ENCODE data around the gene NECAP2. TPM values are rescaled to one million over a fixed set of nuclear protein-coding genes. Genes with fewer than 3 reads are reported as not detected.
"Not testable (repeated sequence)": the region's sequence is repeated elsewhere in the genome, so short reads cannot be mapped to it uniquely, and the experiment has no call there.

NECAP2 gene
- total RNA-seq, 2 donors from 2014 or later: 58.8 to 69.5 TPM

GRCh38 chr1:16445052-16445451 is 4.5 kb downstream of the NECAP2 start:
- no peak for DNase-seq (ENCODE audit: low spot score in 2 of 2)
- Mint-ChIP-seq H3K36me3 (peaks cover 11 to 27% of the 10 kb centered on the region in 2 donors), H3K27ac (peak overlapping the region in 1 of 2 donors; percentile 40), H3K9me3 (no peaks in the 10 kb centered on the region)
- no peak for ATAC-seq

- Mint-ChIP-seq H3K9me3 (no peaks in the 10 kb centered on the region), H3K27ac (peak overlapping the region in 1 of 2 donors; percentile 40), H3K36me3 (peaks cover 5 to 27% of the 10 kb centered on the region in 2 donors)
- ATAC-seq (no peak), DNase-seq (ENCODE audit: low spot score in 2 of 2) (no peak)
Observed at GRCh38 chr1:16446116-16446515, 5.6 kb downstream of the NECAP2 start.

GRCh38 chr1:16447641-16448040 is 7.1 kb downstream of the NECAP2 start:
- Mint-ChIP-seq H3K9me3 (no peaks in the 10 kb centered on the region), H3K36me3 (peaks cover 4 to 33% of the 10 kb centered on the region in 2 donors), H3K27ac (peak overlapping the region; percentile 53 to 68)
- no peak for DNase-seq (ENCODE audit: low spot score in 2 of 2)
- no peak for ATAC-seq

- DNase-seq (ENCODE audit: low spot score in 2 of 2) (no peak), ATAC-seq (no peak)
- peak overlapping the region; percentile 68 to 93 for H3K27ac Mint-ChIP-seq
- H3K9me3 Mint-ChIP-seq: no peaks in the 10 kb centered on the region
- H3K36me3 Mint-ChIP-seq: peaks cover 4 to 30% of the 10 kb centered on the region in 2 donors
Observed at GRCh38 chr1:16449065-16449464, 8.5 kb downstream of the NECAP2 start.

- peak overlapping the region; percentile 68 to 93 for H3K27ac Mint-ChIP-seq
- DNase-seq (ENCODE audit: low spot score in 2 of 2) (no peak), ATAC-seq (no peak)
- peaks cover 4 to 24% of the 10 kb centered on the region in 2 donors for H3K36me3 Mint-ChIP-seq
- H3K9me3 Mint-ChIP-seq: no peaks in the 10 kb centered on the region
Observed at GRCh38 chr1:16449666-16450065, 9.1 kb downstream of the NECAP2 start.

GRCh38 chr1:16450863-16451481 is 10.4 kb downstream of the NECAP2 start:
- ATAC-seq: peak; percentile 26 to 52
- Mint-ChIP-seq H3K9me3 (no peaks in the 10 kb centered on the region), H3K27ac (peak overlapping the region; percentile 52 to 60), H3K36me3 (peaks cover 4 to 24% of the 10 kb centered on the region in 2 donors)
- DNase-seq (ENCODE audit: low spot score in 2 of 2): no peak

GRCh38 chr1:16451841-16452528 is 11.5 kb downstream of the NECAP2 start:
- Mint-ChIP-seq H3K9me3 (no peaks in the 10 kb centered on the region), H3K36me3 (peaks cover 4 to 24% of the 10 kb centered on the region in 2 donors), H3K27ac (peak overlapping the region; percentile 52 to 88)
- ATAC-seq (peak in 1 of 2 donors; percentile 55), DNase-seq (ENCODE audit: low spot score in 2 of 2) (no peak)

- not testable (repeated sequence) for ATAC-seq; DNase-seq (ENCODE audit: low spot score in 2 of 2); H3K9me3 Mint-ChIP-seq
- H3K27ac Mint-ChIP-seq: peak overlapping the region in 1 of 2 donors; percentile 67
- H3K36me3 Mint-ChIP-seq: peaks cover 4 to 12% of the 10 kb centered on the region in 2 donors
Observed at GRCh38 chr1:16454909-16455308, 14.4 kb downstream of the NECAP2 start.

GRCh38 chr1:16456151-16456550 is 15.6 kb downstream of the NECAP2 start:
- Mint-ChIP-seq H3K36me3 (peaks cover 4 to 17% of the 10 kb centered on the region in 2 donors), H3K27ac (peak overlapping the region in 1 of 2 donors; percentile 17)
- H3K9me3 Mint-ChIP-seq; ATAC-seq; DNase-seq (ENCODE audit: low spot score in 2 of 2): not testable (repeated sequence)

- Mint-ChIP-seq H3K9me3 (no peaks in the 10 kb centered on the region), H3K36me3 (peaks cover 0 to 10% of the 10 kb centered on the region in 2 donors), H3K27ac (peak overlapping the region; percentile 27 to 79)
- ATAC-seq (no peak), DNase-seq (ENCODE audit: low spot score in 2 of 2) (no peak)
Observed at GRCh38 chr1:16458831-16459230, 18.3 kb downstream of the NECAP2 start.

- Mint-ChIP-seq H3K27ac (peak overlapping the region; percentile 11 to 27), H3K36me3 (peaks cover 0 to 10% of the 10 kb centered on the region in 2 donors)
Observed at GRCh38 chr1:16459352-16459925, 18.9 kb downstream of the NECAP2 start.

GRCh38 chr1:16461681-16462080 is 21.2 kb downstream of the NECAP2 start:
- Mint-ChIP-seq H3K9me3 (no peaks in the 10 kb centered on the region), H3K36me3 (peaks cover 0 to 10% of the 10 kb centered on the region in 2 donors), H3K27ac (peak overlapping the region; percentile 43 to 50)
- DNase-seq (ENCODE audit: low spot score in 2 of 2): no peak
- no peak for ATAC-seq

More at GRCh38 chr1:16459352-16459925, 18.9 kb downstream of the NECAP2 start:
- H3K9me3 Mint-ChIP-seq: no peaks in the 10 kb centered on the region
- ATAC-seq (no peak), DNase-seq (ENCODE audit: low spot score in 2 of 2) (no peak)

GRCh38 chr1:16462773-16463330 is 22.3 kb downstream of the NECAP2 start:
- H3K9me3 Mint-ChIP-seq: no peaks in the 10 kb centered on the region
- DNase-seq (ENCODE audit: low spot score in 2 of 2) (no peak), ATAC-seq (no peak)
- H3K36me3 Mint-ChIP-seq: peaks cover 0 to 10% of the 10 kb centered on the region in 2 donors
- H3K27ac Mint-ChIP-seq: no peak overlapping the region

- DNase-seq (ENCODE audit: low spot score in 2 of 2) (no peak), ATAC-seq (no peak)
- no peaks in the 10 kb centered on the region for H3K9me3 Mint-ChIP-seq
- no peak overlapping the region for H3K27ac Mint-ChIP-seq
- H3K36me3 Mint-ChIP-seq: peaks cover 0 to 4% of the 10 kb centered on the region in 2 donors
Observed at GRCh38 chr1:16464917-16465625, 24.5 kb downstream of the NECAP2 start.

GRCh38 chr1:16468558-16468957 is 28.0 kb downstream of the NECAP2 start:
- DNase-seq (ENCODE audit: low spot score in 2 of 2) (no peak), ATAC-seq (no peak)
- Mint-ChIP-seq H3K9me3 (no peaks in the 10 kb centered on the region), H3K36me3 (no peaks in the 10 kb centered on the region), H3K27ac (no peak overlapping the region)

GRCh38 chr1:16474166-16474800 is 33.8 kb downstream of the NECAP2 start:
- ATAC-seq: no peak
- no peak overlapping the region for H3K27ac Mint-ChIP-seq
- no peaks in the 10 kb centered on the region for H3K9me3 Mint-ChIP-seq
- DNase-seq (ENCODE audit: low spot score in 2 of 2): no peak
- H3K36me3 Mint-ChIP-seq: no peaks in the 10 kb centered on the region
